ENCODE data around the gene CLHC1. TPM values are rescaled to one million over a fixed set of nuclear protein-coding genes. Genes with fewer than 3 reads are reported as not detected.
A peak's percentile ranks its signal among the peaks of the same experiment; 100 is the strongest.

Gene CLHC1
- total RNA-seq, 1 experiment from 2014 or later = 11.1 TPM

DNA sequence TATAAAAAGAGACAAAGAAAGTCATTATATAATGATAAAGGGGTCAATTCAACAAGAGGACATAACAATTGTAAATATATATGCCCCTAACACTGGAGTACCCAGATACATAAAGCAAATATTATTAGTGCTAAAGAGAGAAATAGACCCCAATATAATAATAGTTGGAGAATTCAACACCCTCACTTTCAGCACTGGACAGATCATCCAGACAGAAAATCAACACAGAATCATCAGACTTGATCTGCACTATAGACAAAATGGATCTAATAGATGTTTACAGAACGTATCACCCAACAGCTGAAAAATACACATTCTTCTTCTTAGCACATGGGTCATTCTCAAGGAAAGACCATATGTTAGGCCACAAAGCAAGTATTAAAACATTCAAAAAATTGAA is 31.7 kb downstream of the CLHC1 start:
- intact Hi-C loops (cut with micrococcal nuclease) = no loop called here
- no peak overlapping the region for H3K4me2 ChIP-seq (ENCODE audit: low read length)
- H3K9me3 ChIP-seq (ENCODE audit: control insufficient read depth in 1 of 2, insufficient read depth in 1 of 2, low read depth in 1 of 2, low read length in 2 of 2) = no peaks in the 10 kb centered on the region
- H3K27me3 ChIP-seq (ENCODE audit: insufficient read depth, low read length) = no peaks in the 10 kb centered on the region
- no peak overlapping the region for H3K4me3 ChIP-seq (replicated peaks in 1 of 2; ENCODE audit: low read depth in 1 of 2, low read length in 2 of 2)
- H3K27ac ChIP-seq (ENCODE audit: low read depth, low read length) = no peak overlapping the region
- no peaks in the 10 kb centered on the region for H3K4me1 ChIP-seq (ENCODE audit: control insufficient read depth in 1 of 2, insufficient read depth in 2 of 2, low read length in 2 of 2)
- TF ChIP-seq REST (IDR thresholded peaks at IDR 0.05; ENCODE audit: low read depth) (peak; percentile 14; the same call in 1 of the 2 replicates), YY1 (IDR thresholded peaks at IDR 0.05; ENCODE audit: extremely low read depth, insufficient replicate concordance, low read depth, low read length) (no peak)
- no peaks in the 10 kb centered on the region for H3K79me2 ChIP-seq (ENCODE audit: insufficient read depth, low read length)
- ChIA-PET POLR2A (no interaction called here), RAD21 (ENCODE audit: low non-redundant PET in 1 of 2, low total read pairs in 2 of 2, uncharacterized antibody in 2 of 2, unreplicated experiment in 2 of 2) (no interaction called here), CTCF (no interaction called here)
- ATAC-seq (no peak), DNase-seq (ENCODE audit: low read depth, low spot score) (no peak)
- no peak overlapping the region for H2AFZ ChIP-seq (ENCODE audit: low read depth, low read length, poor library complexity, severe bottlenecking)
- BruUV-seq (replicated peaks) = no TSS peak
- no peaks in the 10 kb centered on the region for H3K36me3 ChIP-seq (ENCODE audit: control insufficient read depth in 1 of 2, insufficient read depth in 2 of 2, low read length in 2 of 2)
- no peaks in the 10 kb centered on the region for H3K9me2 ChIP-seq (ENCODE audit: insufficient read depth)
- no peaks in the 10 kb centered on the region for H4K20me1 ChIP-seq (ENCODE audit: insufficient read depth)
- H3K9ac ChIP-seq (ENCODE audit: low read length) = no peak overlapping the region

DNA sequence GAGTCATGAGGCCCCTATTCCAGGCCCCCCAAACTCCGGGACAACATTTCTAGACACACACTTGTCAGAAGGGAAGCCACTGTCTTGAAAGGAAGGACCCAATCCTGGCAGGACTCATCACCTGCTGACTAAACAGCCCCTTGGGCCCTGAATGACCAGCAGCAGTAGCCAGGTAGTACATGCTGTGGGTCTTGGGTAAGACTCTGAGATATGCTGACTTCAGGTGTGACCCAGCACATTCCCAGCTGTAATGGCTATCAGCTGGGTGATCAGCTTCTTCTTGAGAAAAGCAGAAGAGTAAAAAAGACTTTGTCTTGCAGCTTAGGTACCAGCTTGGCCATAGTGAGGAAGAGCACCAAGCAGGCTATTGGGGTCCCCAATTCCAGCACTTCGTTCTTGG is 35.6 kb downstream of the CLHC1 start:
- ATAC-seq (no peak), DNase-seq (ENCODE audit: low read depth, low spot score) (no peak)
- H3K27me3 ChIP-seq (ENCODE audit: insufficient read depth, low read length) = no peaks in the 10 kb centered on the region
- H3K4me1 ChIP-seq (ENCODE audit: control insufficient read depth in 1 of 2, insufficient read depth in 2 of 2, low read length in 2 of 2) = no peaks in the 10 kb centered on the region
- ChIA-PET CTCF (no interaction called here), RAD21 (ENCODE audit: low non-redundant PET in 1 of 2, low total read pairs in 2 of 2, uncharacterized antibody in 2 of 2, unreplicated experiment in 2 of 2) (no interaction called here), POLR2A (no interaction called here)
- H4K20me1 ChIP-seq (ENCODE audit: insufficient read depth) = no peaks in the 10 kb centered on the region
- H3K4me2 ChIP-seq (ENCODE audit: low read length) = no peak overlapping the region
- no peak overlapping the region for H3K27ac ChIP-seq (ENCODE audit: low read depth, low read length)
- no peak overlapping the region for H2AFZ ChIP-seq (ENCODE audit: low read depth, low read length, poor library complexity, severe bottlenecking)
- H3K9ac ChIP-seq (ENCODE audit: low read length) = no peak overlapping the region
- H3K4me3 ChIP-seq (replicated peaks in 1 of 2; ENCODE audit: low read depth in 1 of 2, low read length in 2 of 2) = no peak overlapping the region
- no peaks in the 10 kb centered on the region for H3K9me3 ChIP-seq (ENCODE audit: control insufficient read depth in 1 of 2, insufficient read depth in 1 of 2, low read depth in 1 of 2, low read length in 2 of 2)
- H3K36me3 ChIP-seq (ENCODE audit: control insufficient read depth in 1 of 2, insufficient read depth in 2 of 2, low read length in 2 of 2) = no peaks in the 10 kb centered on the region
- H3K9me2 ChIP-seq (ENCODE audit: insufficient read depth) = no peaks in the 10 kb centered on the region
- H3K79me2 ChIP-seq (ENCODE audit: insufficient read depth, low read length) = no peaks in the 10 kb centered on the region
- BruUV-seq (replicated peaks) = no TSS peak
- intact Hi-C loops (cut with micrococcal nuclease) = no loop called here
- TF ChIP-seq, protein P1, sequence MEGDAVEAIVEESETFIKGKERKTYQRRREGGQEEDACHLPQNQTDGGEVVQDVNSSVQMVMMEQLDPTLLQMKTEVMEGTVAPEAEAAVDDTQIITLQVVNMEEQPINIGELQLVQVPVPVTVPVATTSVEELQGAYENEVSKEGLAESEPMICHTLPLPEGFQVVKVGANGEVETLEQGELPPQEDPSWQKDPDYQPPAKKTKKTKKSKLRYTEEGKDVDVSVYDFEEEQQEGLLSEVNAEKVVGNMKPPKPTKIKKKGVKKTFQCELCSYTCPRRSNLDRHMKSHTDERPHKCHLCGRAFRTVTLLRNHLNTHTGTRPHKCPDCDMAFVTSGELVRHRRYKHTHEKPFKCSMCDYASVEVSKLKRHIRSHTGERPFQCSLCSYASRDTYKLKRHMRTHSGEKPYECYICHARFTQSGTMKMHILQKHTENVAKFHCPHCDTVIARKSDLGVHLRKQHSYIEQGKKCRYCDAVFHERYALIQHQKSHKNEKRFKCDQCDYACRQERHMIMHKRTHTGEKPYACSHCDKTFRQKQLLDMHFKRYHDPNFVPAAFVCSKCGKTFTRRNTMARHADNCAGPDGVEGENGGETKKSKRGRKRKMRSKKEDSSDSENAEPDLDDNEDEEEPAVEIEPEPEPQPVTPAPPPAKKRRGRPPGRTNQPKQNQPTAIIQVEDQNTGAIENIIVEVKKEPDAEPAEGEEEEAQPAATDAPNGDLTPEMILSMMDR (IDR thresholded peaks at IDR 0.05 in 2 of 3, conservative IDR thresholded peaks at IDR 0.05 in 1 of 3; ENCODE audit: borderline replicate concordance in 1 of 3, insufficient read depth in 1 of 3, low read depth in 2 of 3, low read length in 2 of 3) = no peak
- TF ChIP-seq SP1 (IDR thresholded peaks at IDR 0.05; ENCODE audit: low read depth) (no peak), REST (IDR thresholded peaks at IDR 0.05; ENCODE audit: low read depth) (no peak), CEBPB (IDR thresholded peaks at IDR 0.05; ENCODE audit: low read depth) (no peak), EZH2 (IDR thresholded peaks at IDR 0.05) (no peak), ZFX (IDR thresholded peaks at IDR 0.05) (no peak), EGR1 (IDR thresholded peaks at IDR 0.05; ENCODE audit: low read depth) (no peak), SRF (IDR thresholded peaks at IDR 0.05; ENCODE audit: low read depth) (no peak), CBX3 (IDR thresholded peaks at IDR 0.05; ENCODE audit: low read depth) (no peak), RAD21 (IDR thresholded peaks at IDR 0.05; ENCODE audit: low read depth) (no peak)
- TF ChIP-seq, protein P2, sequence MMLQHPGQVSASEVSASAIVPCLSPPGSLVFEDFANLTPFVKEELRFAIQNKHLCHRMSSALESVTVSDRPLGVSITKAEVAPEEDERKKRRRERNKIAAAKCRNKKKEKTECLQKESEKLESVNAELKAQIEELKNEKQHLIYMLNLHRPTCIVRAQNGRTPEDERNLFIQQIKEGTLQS (IDR thresholded peaks at IDR 0.05) = no peak

Data from HCT116 (cell line).